UCSD-AML1 (cell line): ENCODE results near the gene TARBP1.
"Not testable (repeated sequence)": the region's sequence is repeated elsewhere in the genome, so short reads cannot be mapped to it uniquely, and the experiment has no call there.

ENCODE experiments used
- DNase-seq: peaks from one replicate; lab custom pipeline; 2025; ENCODE audit not compliant: unreplicated experiment; lab: John Stamatoyannopoulos, UW

TARBP1 gene

DNA sequence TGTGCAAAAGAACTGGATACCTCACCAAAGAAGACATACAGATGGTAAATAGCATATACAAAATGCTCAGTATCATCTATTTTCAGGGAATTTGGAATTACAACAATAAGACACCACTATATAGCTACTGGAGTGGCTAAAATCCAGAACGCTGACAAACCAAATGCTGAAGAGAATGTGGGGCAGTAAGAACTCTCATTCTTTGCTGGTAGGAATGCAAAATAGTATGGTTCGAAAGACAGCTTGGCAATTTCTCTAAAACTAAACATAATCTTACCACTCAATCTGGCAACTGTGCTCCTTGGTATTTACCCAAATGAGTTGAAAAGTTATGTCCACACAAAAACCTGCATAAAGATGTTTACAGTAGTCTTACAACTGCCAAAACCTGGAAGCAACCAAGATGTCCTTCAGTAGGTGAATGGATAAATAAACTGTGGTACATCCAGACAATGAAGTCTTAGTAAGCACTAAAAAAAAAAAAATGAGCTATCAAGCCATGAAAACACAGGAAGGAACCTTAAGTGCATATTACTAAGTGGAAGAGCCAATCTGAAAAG, 26.5 kb downstream of the TARBP1 start:
- DNase-seq, result no peak

DNA sequence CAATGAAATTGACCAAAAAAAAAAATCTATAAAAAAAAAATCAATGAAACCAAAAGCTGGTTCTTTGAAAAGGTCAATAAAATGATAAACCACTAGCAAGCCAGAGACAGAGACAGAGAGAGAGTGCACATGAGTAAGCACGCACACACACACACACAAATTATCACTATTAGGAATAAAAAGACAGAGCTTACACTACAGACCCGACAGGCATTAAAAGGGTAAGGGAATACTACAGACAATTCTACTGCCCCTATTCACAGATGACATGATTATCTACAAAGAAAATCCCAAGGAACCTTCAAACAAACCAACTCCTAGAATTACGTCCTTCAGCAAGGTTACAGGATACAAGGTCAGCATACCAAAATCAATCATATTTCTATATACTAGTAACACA, 38.6 kb downstream of the TARBP1 start:
- no peak for DNase-seq

DNA sequence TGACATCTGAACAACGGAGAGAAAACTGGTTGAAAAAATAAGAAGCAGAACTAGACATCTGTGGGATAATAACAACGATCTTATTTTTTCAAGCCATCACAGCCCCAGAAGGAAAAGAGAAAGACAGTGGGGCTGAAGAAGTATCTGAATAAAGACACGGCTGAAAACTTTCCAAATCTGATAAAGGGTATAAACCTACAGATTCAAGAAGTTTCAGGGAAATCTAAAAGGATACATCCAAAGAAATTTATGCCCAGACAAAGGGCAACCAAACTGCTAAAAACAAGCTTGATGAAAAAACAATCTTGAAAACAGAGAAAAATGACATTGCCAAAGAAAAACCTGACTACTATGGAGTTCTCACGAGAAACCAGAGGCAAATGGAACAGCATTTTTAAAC, 40.4 kb downstream of the TARBP1 start:
- no peak for DNase-seq

DNA sequence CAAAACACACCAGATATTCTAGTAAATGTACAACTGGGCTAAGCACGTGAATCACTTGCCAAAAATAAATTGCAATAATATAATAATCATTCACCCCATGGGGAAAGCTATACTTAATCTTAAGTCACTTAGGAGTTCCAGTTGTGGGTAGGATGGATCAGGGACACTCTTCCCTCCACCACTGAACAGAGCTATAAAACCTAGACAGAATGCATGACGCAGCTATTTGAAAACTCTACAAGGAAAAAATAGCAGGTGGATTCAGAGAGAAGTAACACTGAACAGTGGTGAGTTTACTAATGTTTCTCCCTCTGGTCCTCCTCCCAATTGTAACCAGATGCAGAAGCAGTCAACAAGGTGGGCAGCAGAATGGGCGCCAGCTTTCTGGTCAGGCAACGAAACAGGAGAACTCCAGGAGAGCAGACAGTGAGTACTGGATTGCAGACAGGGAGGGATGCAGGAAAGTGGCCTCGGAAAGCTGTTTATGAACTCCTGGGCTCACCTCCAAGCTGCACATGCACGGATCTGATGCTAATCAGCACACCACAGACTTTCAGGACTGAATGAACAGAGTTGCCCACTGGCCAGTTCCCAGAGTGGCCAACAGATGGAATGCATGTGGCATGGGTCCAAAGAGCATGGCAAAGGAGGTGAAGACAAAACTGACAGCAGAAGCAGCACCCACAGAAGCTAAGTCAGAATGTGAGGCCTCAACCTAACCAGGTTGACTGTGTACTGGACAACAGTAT, 41.4 kb downstream of the TARBP1 start:
- DNase-seq, result no peak

DNA sequence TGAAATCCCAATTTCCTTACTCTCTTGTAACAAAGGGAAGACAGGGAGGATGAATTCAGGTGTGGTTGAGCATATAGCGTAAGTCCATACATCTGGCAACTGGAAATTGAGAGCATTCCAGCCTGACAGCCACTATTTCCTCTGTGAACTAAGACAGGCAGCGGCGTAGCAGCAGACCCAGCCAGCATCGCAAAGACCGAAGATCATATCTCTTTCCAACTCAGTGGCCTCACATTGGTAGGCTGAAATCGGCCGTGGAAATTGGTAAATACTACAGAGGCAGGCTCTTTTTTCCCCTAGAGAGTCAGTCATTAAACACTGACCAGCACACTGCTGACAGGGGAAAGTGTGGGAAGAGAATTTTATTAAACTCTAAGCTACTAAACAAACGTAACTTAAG, 43.4 kb downstream of the TARBP1 start:
- no peak for DNase-seq

DNA sequence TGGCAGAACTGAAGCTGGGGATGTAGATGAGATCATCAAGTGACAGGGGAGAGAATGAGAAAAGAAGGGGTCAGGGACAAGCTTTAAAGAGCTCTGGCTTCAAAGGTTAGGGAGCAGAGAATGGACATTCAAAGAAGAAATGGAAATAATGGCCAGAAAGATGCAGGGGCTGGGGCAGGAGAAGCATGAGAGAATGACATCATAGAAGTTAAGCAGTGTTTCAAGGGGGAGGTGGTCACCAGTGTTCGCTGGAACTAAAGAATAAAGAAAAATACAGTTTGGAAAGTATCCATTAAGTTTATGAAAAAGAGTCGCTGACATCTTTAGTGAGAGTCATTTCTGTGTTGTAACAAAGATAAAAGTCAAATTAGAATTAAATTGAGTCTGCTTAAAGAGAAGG, 44.3 kb downstream of the TARBP1 start:
- DNase-seq, result no peak

DNA sequence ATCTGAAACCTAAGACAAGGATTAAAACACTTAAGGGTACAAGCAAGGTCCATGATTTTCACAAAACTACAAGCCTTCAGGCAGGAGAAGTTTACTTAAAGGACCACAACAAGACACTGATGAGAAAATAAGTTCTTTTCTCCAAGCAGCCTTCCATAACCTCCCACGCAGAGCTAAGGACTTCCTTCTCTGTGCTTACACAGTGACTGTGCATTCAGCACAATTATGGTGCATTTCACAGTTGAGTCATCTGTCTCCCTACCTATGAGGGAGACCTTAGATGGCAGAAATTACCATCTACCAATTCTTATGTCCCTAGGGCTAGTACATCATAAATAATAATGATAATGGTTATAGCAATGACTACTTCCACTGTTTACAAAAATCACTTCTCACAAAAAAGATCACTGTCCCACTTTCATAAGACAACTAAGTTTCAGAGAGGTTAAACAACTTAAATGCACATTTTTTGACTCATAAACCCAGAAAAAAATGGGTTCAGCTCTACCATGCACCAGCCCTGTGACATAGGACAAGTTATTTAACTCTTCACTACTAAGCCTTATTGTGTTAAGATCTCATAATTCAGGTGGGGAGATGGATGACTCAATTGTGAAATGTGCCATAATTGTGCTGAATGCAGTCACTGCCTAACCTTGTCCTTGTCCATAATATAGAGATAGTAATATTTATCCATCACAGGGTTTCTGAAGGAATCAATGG, 45.3 kb downstream of the TARBP1 start:
- no peak for DNase-seq

DNA sequence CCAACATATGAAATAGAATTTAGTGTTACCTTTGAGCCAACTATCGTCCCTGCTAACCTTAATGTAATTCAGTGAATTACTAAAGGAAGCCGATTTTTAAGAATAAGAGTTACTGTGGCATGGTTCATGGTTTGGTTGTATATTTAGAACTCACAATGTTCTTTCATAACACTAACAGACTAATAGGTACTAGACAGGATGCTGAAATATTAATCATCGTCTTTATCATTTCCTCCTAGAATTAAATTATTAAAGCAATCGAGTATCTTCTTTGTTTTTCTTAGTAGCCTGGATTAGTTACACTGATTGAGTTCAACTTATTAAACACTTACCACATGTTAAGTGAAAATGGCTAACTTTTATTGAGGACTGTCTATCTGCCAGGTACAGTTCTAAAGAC, 47.7 kb downstream of the TARBP1 start:
- no peak for DNase-seq

DNA sequence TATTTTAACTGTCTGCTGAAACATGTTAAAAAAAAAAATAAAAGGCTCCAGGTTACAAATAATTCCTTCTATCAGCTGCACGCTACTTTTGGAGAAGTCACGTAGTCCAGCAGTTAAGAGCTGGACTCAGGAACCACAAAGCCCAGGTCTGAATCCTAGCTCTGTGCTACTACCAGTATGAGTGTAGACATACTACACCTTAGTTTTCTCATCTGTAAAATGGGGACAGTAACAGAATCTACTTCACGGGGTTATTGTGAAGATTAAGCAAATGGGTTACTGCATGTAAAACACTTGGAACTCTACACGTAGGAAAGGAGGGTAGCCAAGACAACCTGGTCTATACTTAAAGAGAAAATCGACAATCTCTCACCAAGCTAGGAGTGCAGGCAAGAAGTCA, 48.3 kb downstream of the TARBP1 start:
- DNase-seq, result no peak

DNA sequence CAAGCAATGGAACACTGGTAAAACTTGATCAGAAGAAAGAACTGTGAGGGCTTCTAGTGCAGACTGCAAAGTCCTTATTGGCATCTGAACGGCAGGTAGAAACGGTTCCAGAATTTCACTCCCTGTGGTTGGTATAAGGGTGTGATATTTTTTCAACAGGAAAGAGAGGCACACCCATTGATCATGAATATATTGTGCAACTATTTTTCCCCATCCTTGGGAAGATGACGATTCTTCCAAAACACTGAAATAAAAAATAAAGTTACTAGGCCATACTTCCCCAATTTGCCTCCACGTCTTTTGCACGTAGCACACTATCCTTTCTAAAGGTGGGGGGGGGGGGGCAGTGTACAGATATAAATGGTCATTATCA, 49.6 kb downstream of the TARBP1 start:
- no peak for DNase-seq

DNA sequence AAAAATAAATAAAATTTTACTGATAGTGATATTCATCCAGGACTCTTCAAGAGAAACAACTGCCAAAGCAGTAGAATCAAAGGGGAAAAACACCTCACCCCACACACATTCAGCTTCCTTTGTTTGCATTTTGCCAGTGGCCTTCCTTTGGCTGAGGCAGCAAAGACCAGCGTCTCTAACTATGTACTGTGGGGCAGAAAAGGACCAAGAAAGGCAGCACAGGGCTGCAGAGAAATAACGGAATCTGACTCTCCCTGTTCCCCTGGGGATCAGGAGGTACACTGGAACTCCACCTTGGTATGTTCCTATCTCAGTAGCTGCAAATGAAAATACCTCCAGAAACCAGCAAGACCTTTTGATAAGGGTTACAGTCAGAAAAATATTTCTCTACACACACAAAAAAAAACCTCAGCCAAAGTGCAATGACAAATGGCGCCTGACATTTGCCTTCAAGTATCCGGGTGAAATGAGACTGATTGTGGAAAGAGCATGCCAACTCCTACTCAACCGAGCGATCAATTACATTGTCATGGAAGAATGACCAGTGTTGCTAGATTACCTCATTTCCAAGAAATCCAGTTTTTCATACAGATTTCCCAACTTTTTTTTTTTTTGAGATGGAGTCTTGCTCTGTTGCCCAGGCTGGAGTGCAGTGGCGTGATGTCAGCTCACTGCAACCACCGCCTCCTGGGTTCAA, 50.9 kb downstream of the TARBP1 start:
- DNase-seq, result no peak

DNA sequence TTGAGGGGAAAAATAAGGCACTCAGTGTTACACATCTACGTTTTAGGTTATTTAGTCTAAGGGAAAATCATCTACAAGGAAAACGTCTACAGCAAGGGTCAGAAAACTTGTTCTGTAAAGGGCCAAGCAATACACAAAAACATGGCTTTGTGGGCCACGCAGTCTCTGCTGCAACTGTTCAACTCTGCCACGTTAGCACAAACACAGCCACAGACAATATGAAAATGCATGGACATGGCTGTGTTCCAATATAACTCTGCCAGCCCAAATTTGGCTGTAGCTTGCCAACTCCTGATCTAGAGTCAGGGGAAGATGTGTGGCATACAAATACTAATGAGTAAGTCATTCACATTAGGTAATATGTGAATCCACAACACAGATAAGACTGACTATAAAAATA, 65.0 kb downstream of the TARBP1 start:
- no peak for DNase-seq

DNA sequence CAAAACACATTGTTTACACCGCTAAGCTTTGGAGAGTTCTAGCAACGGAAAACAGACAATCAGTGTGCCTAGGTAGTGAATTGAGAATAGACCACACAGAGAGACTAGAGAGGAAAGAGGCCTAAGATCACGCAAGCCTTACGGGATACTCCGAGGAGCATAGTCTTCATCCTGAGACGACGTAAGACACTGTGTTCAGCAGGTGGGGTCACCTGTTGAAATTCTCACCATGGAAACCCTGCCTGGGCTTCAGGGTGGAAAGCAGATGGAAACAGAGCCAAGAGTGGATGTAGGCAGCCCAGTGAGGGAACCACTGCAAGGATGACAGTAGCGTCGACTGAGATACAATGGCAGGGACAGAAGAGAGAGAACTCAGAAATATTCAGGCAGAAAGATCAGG, 65.5 kb downstream of the TARBP1 start:
- DNase-seq, result no peak

DNA sequence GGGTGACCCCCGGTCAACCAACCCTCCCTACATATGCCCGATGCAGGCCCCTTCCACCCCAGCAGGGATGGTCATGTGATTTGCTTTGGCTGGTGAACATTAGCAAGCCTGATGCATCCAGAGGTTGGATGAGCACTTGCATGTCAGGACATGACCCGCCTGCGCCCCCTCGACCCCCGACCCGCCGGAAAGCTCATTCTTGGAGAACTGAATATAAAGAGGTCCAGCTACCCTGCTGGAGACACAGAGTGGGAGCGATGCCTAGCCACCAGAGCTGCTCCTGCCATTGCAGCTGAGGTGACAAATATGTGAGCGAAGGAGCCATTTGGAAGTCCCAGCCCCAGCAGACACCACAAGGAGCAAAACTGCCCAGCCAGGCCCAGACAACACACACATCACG, 66.1 kb downstream of the TARBP1 start:
- no peak for DNase-seq

DNA sequence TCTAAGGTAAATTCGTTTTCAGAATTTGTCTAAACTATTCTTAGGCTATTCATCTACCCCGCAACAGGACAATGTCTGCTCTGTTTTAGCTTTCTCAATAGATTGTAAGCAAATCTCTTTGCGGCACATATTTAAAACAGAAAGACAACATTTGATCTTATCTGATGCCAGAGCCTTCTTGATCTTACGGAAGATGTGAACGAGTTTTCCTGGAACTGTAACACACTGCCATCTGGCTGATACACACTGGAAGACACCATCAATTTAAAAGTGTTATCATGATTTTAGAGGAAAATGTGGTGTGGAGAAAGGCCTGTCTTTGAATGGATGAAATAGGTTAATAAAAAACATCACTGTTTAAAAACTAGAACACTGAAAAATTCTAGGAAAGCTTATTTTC, 69.7 kb downstream of the TARBP1 start:
- no peak for DNase-seq

DNA sequence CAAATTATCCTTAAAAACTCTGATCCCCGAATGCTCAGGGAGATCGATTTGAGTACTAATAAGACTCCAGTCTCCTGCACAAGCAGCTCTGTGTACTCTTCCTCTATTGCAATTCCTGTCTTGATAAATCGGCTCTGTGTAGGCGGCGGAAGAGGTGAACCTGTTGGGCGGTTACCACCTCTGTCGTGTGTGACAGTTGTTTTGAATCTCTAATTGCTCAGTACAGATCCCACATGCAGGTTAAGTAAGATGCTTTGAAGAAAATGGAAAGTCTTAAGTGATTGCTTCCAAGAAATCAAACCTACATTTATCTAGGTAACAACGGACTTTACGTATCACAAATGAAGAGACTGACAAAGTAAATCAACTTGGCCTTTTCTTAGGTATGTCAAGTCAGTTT, 70.2 kb downstream of the TARBP1 start:
- no peak for DNase-seq

DNA sequence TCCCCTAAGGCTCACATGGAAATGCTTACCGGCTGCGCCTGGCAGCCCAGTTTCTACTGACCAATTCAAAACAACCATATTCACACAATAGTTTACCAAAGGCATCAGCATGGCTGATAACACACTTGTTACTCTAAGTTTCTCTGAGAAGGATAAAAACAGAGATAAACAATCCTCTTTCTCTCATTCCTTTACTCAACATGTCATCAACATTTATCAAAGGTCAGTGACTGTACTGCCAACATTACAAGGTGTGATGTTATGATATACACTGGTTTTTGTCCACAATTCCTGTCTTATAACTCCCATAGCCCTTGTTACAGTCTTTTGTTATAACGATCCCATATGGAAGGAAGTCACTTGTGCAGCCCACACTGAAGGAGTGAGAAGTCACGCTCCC, 72.1 kb downstream of the TARBP1 start:
- no peak for DNase-seq

DNA sequence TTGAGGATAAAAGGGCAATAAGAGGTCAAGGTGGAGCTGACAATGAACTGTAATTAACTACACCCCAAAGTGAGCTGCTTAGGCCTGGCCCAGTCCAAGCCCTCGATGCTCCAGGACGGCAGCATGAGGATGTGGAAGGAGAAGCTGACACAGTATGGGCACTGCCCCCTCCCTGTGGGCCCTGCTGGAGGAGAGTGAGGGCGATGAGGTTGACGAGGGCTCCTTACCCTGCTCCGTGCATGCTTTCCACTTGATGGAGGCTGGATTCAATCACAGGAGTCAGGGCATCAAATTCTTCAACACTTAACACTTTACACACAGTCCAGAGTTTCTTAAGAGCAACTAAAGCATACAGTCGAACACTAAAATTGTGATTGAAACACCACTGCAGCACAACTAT, 73.3 kb downstream of the TARBP1 start:
- DNase-seq, result no peak

DNA sequence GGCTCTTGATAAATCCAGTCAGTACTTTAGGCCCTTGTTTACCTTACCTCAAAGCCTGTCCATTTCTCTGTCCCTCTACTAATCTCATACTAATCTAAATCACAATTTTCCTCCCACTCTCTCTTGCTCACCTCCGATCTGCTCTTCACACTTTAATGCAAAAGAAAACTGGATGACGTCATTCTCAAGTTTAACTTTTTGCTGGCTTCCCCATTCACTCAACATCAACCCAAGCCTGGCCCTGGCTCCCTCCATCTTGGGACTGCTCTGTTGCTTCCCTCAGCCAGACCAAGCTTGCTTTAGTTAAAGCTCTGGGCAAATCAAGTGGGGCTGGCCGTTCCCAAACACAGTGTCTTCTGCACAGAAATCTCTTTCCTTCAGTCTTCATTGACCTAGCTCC, 76.0 kb downstream of the TARBP1 start:
- no peak for DNase-seq

DNA sequence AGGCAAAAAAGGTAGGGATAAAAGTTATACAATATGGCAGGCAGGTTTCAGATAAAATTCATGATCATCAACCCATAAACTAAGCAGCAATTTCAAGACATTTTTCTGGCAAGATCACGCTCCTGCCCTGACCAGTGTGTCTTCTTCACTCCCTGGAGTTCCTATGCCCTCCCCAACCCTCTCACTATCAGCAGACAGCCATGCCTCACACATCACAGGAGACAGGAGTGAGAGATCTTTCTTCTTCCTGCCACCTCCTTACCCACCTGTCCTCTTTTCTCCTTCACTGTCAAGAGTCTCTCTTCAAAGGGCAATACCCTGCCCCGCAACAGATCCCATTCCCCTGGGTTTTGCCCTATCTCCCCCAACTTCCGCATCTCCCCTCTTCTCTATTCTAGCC, 77.3 kb downstream of the TARBP1 start:
- DNase-seq, result no peak

DNA sequence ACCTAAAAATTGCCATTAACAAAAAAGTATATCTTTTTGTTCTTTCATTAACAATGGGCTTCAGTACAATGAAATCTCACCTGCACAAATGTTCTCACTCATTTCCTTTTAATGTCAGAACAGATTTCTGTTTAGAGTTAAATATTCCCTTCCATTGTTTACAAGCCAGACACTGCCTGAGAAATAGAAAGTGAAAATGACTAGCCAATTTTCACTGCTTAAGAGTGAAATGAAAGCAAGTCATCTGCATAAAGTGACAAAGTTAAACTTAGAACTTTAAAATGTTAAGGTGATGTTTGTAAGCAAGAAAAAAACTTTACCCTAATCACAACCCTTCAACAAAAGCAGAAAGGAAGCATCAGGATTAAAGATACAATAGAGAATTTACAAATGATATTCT, 78.2 kb downstream of the TARBP1 start:
- DNase-seq, result no peak

DNA sequence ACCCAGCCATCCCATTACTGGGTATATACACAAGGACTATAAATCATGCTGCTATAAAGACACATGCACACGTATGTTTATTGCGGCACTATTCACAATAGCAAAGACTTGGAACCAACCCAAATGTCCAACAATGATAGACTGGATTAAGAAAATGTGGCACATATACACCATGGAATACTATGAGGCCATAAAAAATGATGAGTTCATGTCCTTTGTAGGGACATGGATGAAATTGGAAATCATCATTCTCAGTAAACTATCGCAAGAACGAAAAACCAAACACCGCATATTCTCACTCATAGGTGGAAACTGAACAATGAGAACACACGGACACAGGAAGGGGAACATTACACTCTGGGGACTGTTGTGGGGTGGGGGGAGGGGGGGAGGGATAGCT, 79.5 kb downstream of the TARBP1 start:
- not testable (repeated sequence) for DNase-seq
